ENCODE data around the gene TTF1.

DNA sequence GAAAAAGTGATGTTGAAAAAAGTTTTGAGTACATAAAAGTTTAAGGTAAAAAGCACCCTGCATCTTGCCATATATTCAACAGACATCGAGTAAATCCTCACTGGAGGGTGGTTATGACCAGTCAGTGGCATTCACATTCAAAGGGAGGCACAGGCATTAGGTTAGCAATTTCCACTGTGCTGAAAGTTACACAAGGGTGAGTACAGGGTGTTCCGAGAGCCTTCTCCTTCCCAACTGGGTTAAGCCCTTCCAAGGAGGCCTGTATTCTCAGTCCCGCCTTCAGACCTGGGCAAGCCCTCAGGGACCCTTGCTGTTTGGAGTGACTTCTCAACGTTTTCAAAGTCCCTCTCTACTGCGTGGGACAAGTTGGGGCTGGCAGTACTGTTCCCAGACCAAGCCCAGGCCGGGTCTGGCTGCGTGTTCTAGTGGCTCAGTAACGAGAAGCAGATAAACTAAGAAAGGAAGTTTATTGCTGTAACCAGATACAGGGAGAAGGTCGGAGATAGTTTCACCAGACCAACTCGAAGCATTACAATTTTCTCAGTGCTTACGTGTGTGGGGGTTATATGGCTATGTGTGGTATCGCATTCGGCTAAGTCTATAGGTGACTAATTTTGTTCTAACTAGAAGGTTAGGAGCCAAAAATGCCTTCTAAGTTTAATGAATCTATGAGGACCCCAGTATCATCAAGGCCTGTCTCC, 38.9 kb downstream of the TTF1 start:
- no peak for TF ChIP-seq POLR2A (IDR thresholded peaks at IDR 0.05)
- TF ChIP-seq, protein P1, sequence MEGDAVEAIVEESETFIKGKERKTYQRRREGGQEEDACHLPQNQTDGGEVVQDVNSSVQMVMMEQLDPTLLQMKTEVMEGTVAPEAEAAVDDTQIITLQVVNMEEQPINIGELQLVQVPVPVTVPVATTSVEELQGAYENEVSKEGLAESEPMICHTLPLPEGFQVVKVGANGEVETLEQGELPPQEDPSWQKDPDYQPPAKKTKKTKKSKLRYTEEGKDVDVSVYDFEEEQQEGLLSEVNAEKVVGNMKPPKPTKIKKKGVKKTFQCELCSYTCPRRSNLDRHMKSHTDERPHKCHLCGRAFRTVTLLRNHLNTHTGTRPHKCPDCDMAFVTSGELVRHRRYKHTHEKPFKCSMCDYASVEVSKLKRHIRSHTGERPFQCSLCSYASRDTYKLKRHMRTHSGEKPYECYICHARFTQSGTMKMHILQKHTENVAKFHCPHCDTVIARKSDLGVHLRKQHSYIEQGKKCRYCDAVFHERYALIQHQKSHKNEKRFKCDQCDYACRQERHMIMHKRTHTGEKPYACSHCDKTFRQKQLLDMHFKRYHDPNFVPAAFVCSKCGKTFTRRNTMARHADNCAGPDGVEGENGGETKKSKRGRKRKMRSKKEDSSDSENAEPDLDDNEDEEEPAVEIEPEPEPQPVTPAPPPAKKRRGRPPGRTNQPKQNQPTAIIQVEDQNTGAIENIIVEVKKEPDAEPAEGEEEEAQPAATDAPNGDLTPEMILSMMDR (IDR thresholded peaks at IDR 0.05), result no peak
